K562 (cell line): Measurements from ENCODE around the gene TFPT. TPM values are rescaled to one million over a fixed set of nuclear protein-coding genes. Genes with fewer than 3 reads are reported as not detected.

Experiments used
- ATAC-seq: fragments of 200-7000 bp; cut with Tn5 transposase; 3 replicates; pipeline ENCODE4 v1.9.1; 2020; ENCODE audit warnings: moderate library complexity
- BruUV-seq: library from RNA; stranded (reverse); fragments of 400-500 nt; replicated peaks from 2 replicates; lab custom pipeline; 2021; lab: Mats Ljungman, UMichigan
- CTCF ChIA-PET: fragments of 300-600 bp; formaldehyde crosslinking; extraction: SDS; loops from one replicate; lab custom pipeline; 2021; ENCODE audit warnings: low intra/inter-chr PET ratio; lab: Yijun Ruan, JAX
- POLR2A ChIA-PET: fragments of 300-600, 350-650 bp; sonication (Branson Sonifier 250); formaldehyde crosslinking; extraction: SDS; loops from one replicate; lab custom pipeline; 2021; ENCODE audit warnings: antibody characterized with exemption, inconsistent platforms; lab: Yijun Ruan, JAX
- DNase-seq, 4 experiments: peaks; one replicate each; pipeline versions ENCODE4 v3.0.0 to v3.0.0-alpha.2; 2011 to 2018; ENCODE audit warnings: low spot score in 3 of 4, mixed read lengths in 3 of 4; ENCODE audit errors: extremely low read depth in 1 of 4
- FAIRE-seq: peaks from 2 replicates; lab custom pipeline; 2011; peaks lifted over from hg19 to GRCh38; lab: Jason Lieb, UNC
- H2AFZ ChIP-seq: 2 replicates; pipeline ENCODE4 v1.6.0; 2011; ENCODE audit warnings: low read depth, low read length, control low read depth, inconsistent platforms
- H3K27ac ChIP-seq: fragments of 200-600 bp; 3 replicates; pipeline ENCODE4 v1.8.0; 2011; ENCODE audit warnings: low read depth, mild to moderate bottlenecking, control low read depth, inconsistent platforms, low read length, moderate library complexity, mixed read lengths; ENCODE audit errors: extremely low read depth
- H3K27me3 ChIP-seq, 2 experiments: fragments of 300-600 bp in 1 of 2; 2 replicates in 1 of 2; 3 replicates in 1 of 2; pipeline versions ENCODE4 v1.6.0 to v1.8.0; 2011; ENCODE audit warnings: inconsistent platforms in 2 of 2, low read length in 2 of 2, mild to moderate bottlenecking in 1 of 2, mixed read lengths in 1 of 2, moderate library complexity in 1 of 2; ENCODE audit not compliant: control insufficient read depth in 2 of 2, insufficient read depth in 2 of 2
- H3K36me3 ChIP-seq: fragments of 300-600 bp; 3 replicates; pipeline ENCODE4 v1.8.0; 2011; ENCODE audit warnings: mild to moderate bottlenecking, low read length, inconsistent platforms; ENCODE audit not compliant: control insufficient read depth, insufficient read depth
- H3K4me1 ChIP-seq, 2 experiments: fragments of 200-600 bp in 1 of 2; replicated peaks in 1 of 2; 2 replicates in 1 of 2; 3 replicates in 1 of 2; pipeline versions ENCODE4 v1.5.1 to v1.8.0; 2011; ENCODE audit warnings: inconsistent platforms in 2 of 2, low read length in 2 of 2, mild to moderate bottlenecking in 1 of 2, mixed read lengths in 1 of 2, moderate library complexity in 1 of 2; ENCODE audit not compliant: control insufficient read depth in 2 of 2, insufficient read depth in 2 of 2
- H3K4me2 ChIP-seq: 2 replicates; pipeline ENCODE4 v1.6.1; 2011; ENCODE audit warnings: low read length, control low read depth, inconsistent platforms, mixed read lengths; ENCODE audit not compliant: insufficient read depth
- H3K4me3 ChIP-seq: fragments of 200-600 bp; sonication (generic), shearing (Covaris generic); 2 replicates; pipeline ENCODE4 v1.5.1; 2016; ENCODE audit warnings: control low read depth, inconsistent platforms
- H3K79me2 ChIP-seq: fragments of 200-600 bp; 3 replicates; pipeline ENCODE4 v1.8.0; 2011; ENCODE audit warnings: low read length, inconsistent platforms; ENCODE audit not compliant: control insufficient read depth, insufficient read depth
- H3K9ac ChIP-seq, 2 experiments: 2 replicates each; pipeline versions ENCODE4 v1.6.0 to v1.6.1; 2011; ENCODE audit warnings: low read depth in 2 of 2, low read length in 2 of 2, control low read depth in 1 of 2, inconsistent platforms in 1 of 2, mild to moderate bottlenecking in 1 of 2, mixed read lengths in 1 of 2; ENCODE audit not compliant: insufficient read depth in 1 of 2
- H3K9me1 ChIP-seq: one replicate; pipeline ENCODE4 v1.6.0; 2011; ENCODE audit warnings: inconsistent platforms, mild to moderate bottlenecking, low read length, moderate library complexity; ENCODE audit not compliant: control insufficient read depth, insufficient read depth
- H3K9me3 ChIP-seq: replicated peaks from 2 replicates; pipeline ENCODE4 v1.5.1; 2011; ENCODE audit warnings: low read depth, low read length, inconsistent platforms; ENCODE audit not compliant: control insufficient read depth, insufficient read depth
- H4K20me1 ChIP-seq: replicated peaks from 2 replicates; pipeline ENCODE4 v1.6.1; 2011; ENCODE audit warnings: low read length, inconsistent platforms, mixed read lengths; ENCODE audit not compliant: control insufficient read depth, insufficient read depth
- ARHGAP35 ChIP-seq: fragments of 450-650 bp; IDR thresholded peaks from 2 replicates; pipeline ENCODE4 v1.6.1; 2018; ENCODE audit not compliant: partially characterized antibody
- ARID1B ChIP-seq: fragments of 450-650 bp; IDR thresholded peaks from 2 replicates; pipeline ENCODE4 v1.6.1; 2016; ENCODE audit warnings: antibody characterized with exemption, mild to moderate bottlenecking, inconsistent platforms
- MNT ChIP-seq, 2 experiments: fragments of 450-650 bp; conservative IDR thresholded peaks; 2 replicates each; pipeline ENCODE4 v1.6.1; 2017; ENCODE audit warnings: mild to moderate bottlenecking in 2 of 2, moderate library complexity in 2 of 2
- NCOR1 ChIP-seq: fragments of 450-650 bp; IDR thresholded peaks from 2 replicates; pipeline ENCODE4 v1.6.1; 2016; ENCODE audit warnings: mild to moderate bottlenecking, moderate library complexity
- SNIP1 ChIP-seq: fragments of 450-650 bp; IDR thresholded peaks from 2 replicates; pipeline ENCODE4 v1.7.1; 2017; ENCODE audit warnings: low read depth, mild to moderate bottlenecking
- STAT5A ChIP-seq: IDR thresholded peaks from 2 replicates; pipeline ENCODE4 v1.6.1; 2012; ENCODE audit warnings: low read length, inconsistent platforms, borderline replicate concordance
- TAF9B ChIP-seq: fragments of 450-650 bp; IDR thresholded peaks from 2 replicates; pipeline ENCODE4 v1.6.1; 2018; ENCODE audit warnings: mild to moderate bottlenecking; ENCODE audit not compliant: partially characterized antibody
- ZBTB1 ChIP-seq: sonication (generic); formaldehyde crosslinking; IDR thresholded peaks from 2 replicates; pipeline ENCODE4 v1.8.1; 2023; ENCODE audit warnings: missing genetic modification reagents, low read depth, mild to moderate bottlenecking, borderline replicate concordance
- ZNF77 ChIP-seq: fragments of 250-450 bp; sonication (Bioruptor Pico); IDR thresholded peaks from 2 replicates; pipeline ENCODE4 v1.5.0; 2020
- WGBS: fragments of 100-300 bp; shearing (Covaris generic); methylation state at CpG from one replicate; pipeline ENCODE4 v1.1.6; 2016; ENCODE audit warnings: low coverage, mixed read lengths; ENCODE audit not compliant: insufficient coverage; ENCODE audit errors: missing lambda C conversion rate; 5-methylcytosine and 5-hydroxymethylcytosine counted together
- in situ Hi-C: fragments of 300-500 bp; cut with MboI; formaldehyde crosslinking; loops from 4 replicates; pipeline ENCODE4 v1.15.0; 2018; ENCODE audit warnings: inconsistent platforms, mixed read lengths
- intact Hi-C: fragments of 100-400 bp; cut with micrococcal nuclease; formaldehyde crosslinking; loops from 2 replicates; pipeline ENCODE4 v1.14.2; 2022
- polyA plus RNA-seq, 8 experiments: library from polyadenylated mRNA; depleted of rRNA in 4 of 8; stranded (reverse) in 5 of 8; unstranded in 3 of 8; fragments of >200 nt; fragmentation: Nextera tagmentation in 2 of 8; fragmentation: Illumina TruSeq in 1 of 8; extraction: Ambion mirVana in 2 of 8; extraction: Trizol in 1 of 8; gene quantifications; 2 replicates each; pipeline versions ENCODE4 v1.2.1 to v1.2.3, GENCODE V29; 2011 to 2014; ENCODE audit warnings: inconsistent platforms in 1 of 8, missing spikeins in 1 of 8
- total RNA-seq, 7 experiments: library from RNA; depleted of rRNA in 6 of 7; stranded (reverse); fragments of >200 nt in 6 of 7; fragmentation: Illumina TruSeq in 2 of 7; extraction: Trizol in 2 of 7; gene quantifications; 2 replicates each; pipeline versions ENCODE4 v1.2.1 to v1.2.3, GENCODE V29; 2011 to 2021; ENCODE audit warnings: low replicate concordance in 1 of 7

Gene TFPT
- total and polyA plus RNA-seq, 9 of the 15 experiments (the other 6 are each of a cell fraction or from before 2014, with no cell fraction given), result 0.72 to 16.4 (median 9.2) TPM

- peak; percentile 34; the same call in 1 of the 2 replicates for TF ChIP-seq STAT5A
- TF ChIP-seq MNT (conservative IDR thresholded peaks at IDR 0.05), result peak; percentile 99
- TF ChIP-seq ARID1B, result no peak
- TF ChIP-seq TAF9B, result no peak
- no peak for TF ChIP-seq ZBTB1 (CRISPR knock-in tag)
- TF ChIP-seq, all 486 proteins: peak for 27
These were observed 46.9 kb upstream of the TFPT start (continued) for GRCh38 chr19:54162241-54162805.

- no peak for TF ChIP-seq SNIP1
- TF ChIP-seq ARID1B, result no peak
- no peak for TF ChIP-seq NCOR1
- TF ChIP-seq ZNF77 (CRISPR knock-in tag), result no peak
- no peak for TF ChIP-seq ARHGAP35
- H3K4me3 ChIP-seq, result peak overlapping the region; percentile 69
- H3K9ac ChIP-seq, result peak overlapping the region; percentile 84 to 94; a peak in 3 of 4 replicates
- no peaks in the 10 kb centered on the region for H3K9me3 ChIP-seq
- in situ Hi-C loops, result loop anchor here (5.0 kb wide), 1 partner anchor 66 kb away; no protein-coding TSS in a partner anchor
- peaks cover 25% of the 10 kb centered on the region for H3K36me3 ChIP-seq
- H3K79me2 ChIP-seq, result peaks cover 18% of the 10 kb centered on the region; the same call in 2 of the 3 replicates
- no peaks in the 10 kb centered on the region for H3K27me3 ChIP-seq
- no peak for FAIRE-seq
- DNase-seq, result peak in 1 of 4 experiments; percentile 22
- peaks cover 21 to 53% of the 10 kb centered on the region in 2 experiments for H3K4me1 ChIP-seq
- no peak for ATAC-seq
- H3K27ac ChIP-seq, result peak overlapping the region; percentile 81; the same call in 2 of the 3 replicates
- CTCF ChIA-PET, result no interaction called here
- 0 out of 2 replicates have a peak, but pooled peaks cover 10% of the 10 kb centered on the region for H4K20me1 ChIP-seq
- no peaks in the 10 kb centered on the region for H3K9me1 ChIP-seq
- POLR2A ChIA-PET, result interaction anchor here (0.6 to 3.1 kb wide), 6 partner anchors 11 to 49 kb away, joined by 3 to 18 read pairs (median 4); partner anchors contain the start of genes CNOT3 and MBOAT7
- BruUV-seq, result no TSS peak
- H2AFZ ChIP-seq, result peak overlapping the region; percentile 97; the same call in 1 of the 2 replicates
- peak overlapping the region; percentile 95 for H3K4me2 ChIP-seq
- intact Hi-C loops, result no loop called here
- 27% methylated on average over 8 of the region's 13 CpGs for WGBS
These were observed 45.4 kb upstream of the TFPT start for GRCh38 chr19:54160854-54161253.
